A549 (cell line): ENCODE data around the gene SPG11. TPM values are rescaled to one million over a fixed set of nuclear protein-coding genes. Genes with fewer than 3 reads are reported as not detected.

Experiments used
- ATAC-seq, 2 experiments: fragments of 200-7000 bp in 1 of 2; fragments of >200 bp in 1 of 2; cut with Nextera tagmentation in 1 of 2; cut with Tn5 transposase in 1 of 2; 3 replicates each; pipeline versions ENCODE4 v1.8.0 to v1.9.1; 2018 to 2020; ENCODE audit warnings: mild to moderate bottlenecking in 1 of 2, moderate library complexity in 1 of 2
- CTCF ChIA-PET: fragments of 300-600 bp; sonication (Branson Sonifier 250); formaldehyde crosslinking; extraction: SDS; loops from one replicate; lab custom pipeline; 2021; ENCODE audit warnings: antibody characterized with exemption, inconsistent platforms; lab: Yijun Ruan, JAX
- POLR2A ChIA-PET: fragments of 350-600 bp; formaldehyde crosslinking; extraction: SDS; loops from one replicate; lab custom pipeline; 2021; ENCODE audit warnings: antibody characterized with exemption, inconsistent platforms; lab: Yijun Ruan, JAX
- DNase-seq, 2 experiments: peaks; one replicate each; pipeline versions ENCODE4 v3.0.0 to v3.0.0-alpha.2; 2011 to 2016; ENCODE audit warnings: low read depth in 1 of 2, low spot score in 1 of 2
- FAIRE-seq: peaks from 2 replicates; lab custom pipeline; 2011; peaks lifted over from hg19 to GRCh38; lab: Jason Lieb, UNC
- H3K27ac ChIP-seq, 2 experiments: fragments of >200 bp; sonication (Bioruptor Twin); formaldehyde crosslinking; 3 replicates each; pipeline ENCODE4 v1.5.1; 2016 to 2017
- H3K4me1 ChIP-seq: fragments of >200 bp; sonication (Bioruptor Twin); formaldehyde crosslinking; 3 replicates; pipeline ENCODE4 v1.6.1; 2016
- H3K4me2 ChIP-seq: fragments of >200 bp; sonication (Bioruptor Twin); formaldehyde crosslinking; 3 replicates; pipeline ENCODE4 v1.6.1; 2016
- H3K4me3 ChIP-seq: fragments of >200 bp; sonication (Bioruptor Twin); formaldehyde crosslinking; 3 replicates; pipeline ENCODE4 v1.5.1; 2016
- H3K9me3 ChIP-seq: fragments of >200 bp; sonication (Bioruptor Twin); formaldehyde crosslinking; 3 replicates; pipeline ENCODE4 v1.6.1; 2016
- EHF ChIP-seq: fragments of 250-450 bp; sonication (Bioruptor Pico); IDR thresholded peaks from 2 replicates; pipeline ENCODE4 v1.5.0; 2020; ENCODE audit warnings: mild to moderate bottlenecking
- EHMT2 ChIP-seq: fragments of 200-600 bp; sonication (generic); IDR thresholded peaks from 2 replicates; pipeline ENCODE4 v1.6.1; 2016; ENCODE audit warnings: antibody characterized with exemption, low read depth, mild to moderate bottlenecking, moderate library complexity
- FOSB ChIP-seq: fragments of 250-450 bp; sonication (Bioruptor Pico); IDR thresholded peaks from 2 replicates; pipeline ENCODE4 v1.5.0; 2020; ENCODE audit warnings: mild to moderate bottlenecking, moderate library complexity
- FOXS1 ChIP-seq: fragments of 250-450 bp; sonication (Bioruptor Pico); IDR thresholded peaks from 2 replicates; pipeline ENCODE4 v1.5.0; 2020; ENCODE audit warnings: mild to moderate bottlenecking, moderate library complexity
- HDAC2 ChIP-seq: fragments of 200-600 bp; sonication (generic); IDR thresholded peaks from 2 replicates; pipeline ENCODE4 v1.6.1; 2016
- HEYL ChIP-seq: fragments of 250-450 bp; sonication (Bioruptor Pico); IDR thresholded peaks from 2 replicates; pipeline ENCODE4 v1.8.0; 2021; ENCODE audit warnings: mild to moderate bottlenecking, moderate library complexity
- HOXA7 ChIP-seq: fragments of 250-450 bp; sonication (Bioruptor Pico); IDR thresholded peaks from 2 replicates; pipeline ENCODE4 v1.5.0; 2020; ENCODE audit warnings: mild to moderate bottlenecking, moderate library complexity
- HOXB5 ChIP-seq: fragments of 250-450 bp; sonication (Bioruptor Pico); IDR thresholded peaks from 2 replicates; pipeline ENCODE4 v1.5.0; 2020; ENCODE audit warnings: mild to moderate bottlenecking, moderate library complexity
- JUN ChIP-seq, 2 experiments: fragments of >200 bp; sonication (Bioruptor Twin); formaldehyde crosslinking; IDR thresholded peaks; 2 replicates in 1 of 2; 3 replicates in 1 of 2; pipeline ENCODE4 v1.6.1; 2016 to 2017
- JUNB ChIP-seq: fragments of >200 bp; sonication (Bioruptor Twin); formaldehyde crosslinking; IDR thresholded peaks from 2 replicates; pipeline ENCODE4 v1.6.1; 2016
- KDM5A ChIP-seq: fragments of 200-600 bp; sonication (generic); IDR thresholded peaks from 2 replicates; pipeline ENCODE4 v1.6.1; 2016; ENCODE audit warnings: antibody characterized with exemption, mild to moderate bottlenecking
- MAZ ChIP-seq: fragments of 150-350 bp; IDR thresholded peaks from 2 replicates; pipeline ENCODE4 v1.6.1; 2014; ENCODE audit warnings: antibody characterized with exemption, low read depth, low read length, borderline replicate concordance
- MYC ChIP-seq: IDR thresholded peaks from 2 replicates; pipeline ENCODE4 v1.6.1; 2012; ENCODE audit warnings: mild to moderate bottlenecking, inconsistent platforms, low read length, improper control_type of control experiment, borderline replicate concordance
- NFE2L2 ChIP-seq: fragments of 150-350 bp; conservative IDR thresholded peaks from 2 replicates; pipeline ENCODE4 v1.6.1; 2014; ENCODE audit warnings: low read length
- NR3C1 ChIP-seq: fragments of >200 bp; sonication (Bioruptor Twin); formaldehyde crosslinking; IDR thresholded peaks from 3 replicates; pipeline ENCODE4 v1.6.1; 2017
- PHF8 ChIP-seq: fragments of 200-600 bp; sonication (generic); IDR thresholded peaks from 2 replicates; pipeline ENCODE4 v1.6.1; 2016; ENCODE audit warnings: low read depth, mild to moderate bottlenecking, antibody characterized with exemption, moderate library complexity, borderline replicate concordance
- POLR2AphosphoS2 ChIP-seq: conservative IDR thresholded peaks from 2 replicates; pipeline ENCODE4 v1.6.1; 2012; ENCODE audit warnings: low read length, improper control_type of control experiment, inconsistent platforms
- RARB ChIP-seq: fragments of 250-450 bp; sonication (Bioruptor Pico); IDR thresholded peaks from 2 replicates; pipeline ENCODE4 v1.8.0; 2021; ENCODE audit warnings: mild to moderate bottlenecking, moderate library complexity
- SMC3 ChIP-seq: fragments of >200 bp; sonication (Bioruptor Twin); formaldehyde crosslinking; IDR thresholded peaks from 3 replicates; pipeline ENCODE4 v1.6.1; 2018; ENCODE audit warnings: inconsistent platforms
- SREBF2 ChIP-seq: fragments of 450-650 bp; IDR thresholded peaks from 2 replicates; pipeline ENCODE4 v1.6.1; 2014; ENCODE audit warnings: mild to moderate bottlenecking, moderate library complexity
- ZC3H11A ChIP-seq: fragments of 450-650 bp; IDR thresholded peaks from 2 replicates; pipeline ENCODE4 v1.6.1; 2014; ENCODE audit warnings: antibody characterized with exemption, mild to moderate bottlenecking
- ZFP36 ChIP-seq: fragments of 450-650 bp; IDR thresholded peaks from 2 replicates; pipeline ENCODE4 v1.6.1; 2014; ENCODE audit warnings: borderline replicate concordance; ENCODE audit not compliant: partially characterized antibody
- ZSCAN20 ChIP-seq: fragments of 250-450 bp; sonication (Bioruptor Pico); IDR thresholded peaks from 2 replicates; pipeline ENCODE4 v1.8.0; 2022; ENCODE audit warnings: mild to moderate bottlenecking, moderate library complexity
- WGBS: methylation state at CpG from one replicate; pipeline ENCODE4 v1.1.6; 2017; ENCODE audit errors: missing lambda C conversion rate; 5-methylcytosine and 5-hydroxymethylcytosine counted together
- polyA plus RNA-seq, 4 experiments: library from polyadenylated mRNA; depleted of rRNA in 3 of 4; stranded (reverse); fragments of >200 nt; fragmentation: RNase III in 1 of 4; extraction: RNeasy Plus Mini Kit Qiagen cat#74134 plus additional on column Dnase treatment in 1 of 4; gene quantifications; 2 replicates in 3 of 4; 3 replicates in 1 of 4; pipeline ENCODE4 v1.2.3, GENCODE V29; 2011 to 2017
- TF ChIP-seq, protein P1 (sequence below): fragments of >200 bp; sonication (Bioruptor Twin); formaldehyde crosslinking; IDR thresholded peaks from 3 replicates; pipeline ENCODE4 v1.6.1; 2016
- TF ChIP-seq, protein P2 (sequence below): fragments of 200-600 bp; sonication (generic); IDR thresholded peaks from 2 replicates; pipeline ENCODE4 v1.6.1; 2016; ENCODE audit warnings: antibody characterized with exemption, mild to moderate bottlenecking, moderate library complexity
- TF ChIP-seq, protein P3 (sequence below): fragments of >200 bp; sonication (Bioruptor Twin); formaldehyde crosslinking; IDR thresholded peaks from 2 replicates; pipeline ENCODE4 v1.6.1; 2016

SPG11 gene
- polyA plus RNA-seq, 2 of the 4 experiments (the other 2 are of a cell fraction): 7.6 to 26.9 TPM

DNA sequence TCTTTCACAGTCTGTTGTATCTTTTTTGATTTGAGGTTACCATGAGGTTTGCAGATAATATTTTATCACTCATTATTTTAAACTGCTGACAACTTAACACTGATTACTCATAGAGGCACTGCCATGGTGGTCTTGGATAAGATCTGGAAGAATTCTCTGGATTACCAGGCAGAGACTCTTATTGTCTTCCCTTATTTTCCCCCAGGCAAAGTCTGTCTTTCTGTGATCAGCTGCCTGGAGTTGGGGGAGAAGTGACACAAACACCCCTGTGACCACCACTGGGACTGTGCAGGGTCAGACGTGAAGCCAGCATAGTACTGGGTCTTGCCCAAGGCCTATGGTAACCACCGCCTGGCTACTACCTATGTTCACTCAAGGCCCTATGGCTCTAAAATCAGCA, 42.9 kb upstream of the SPG11 start:
- POLR2A ChIA-PET: no interaction called here
- ATAC-seq (no peak), DNase-seq (no peak), FAIRE-seq (no peak)
- no CpG with 5 or more reads among the region's 2 CpGs for WGBS
- Histone ChIP-seq H3K4me3 (no peak overlapping the region), H3K4me2 (no peak overlapping the region), H3K9me3 (peaks cover 4% of the 10 kb centered on the region; the same call in 1 of the 3 replicates), H3K4me1 (no peaks in the 10 kb centered on the region), H3K27ac (no peak overlapping the region)
- CTCF ChIA-PET: interaction anchor here (0.5 to 1.2 kb wide), 3 partner anchors 20 to 32 kb away, joined by 3 to 5 read pairs (median 3); no protein-coding TSS in a partner anchor
- TF ChIP-seq JUN (IDR thresholded peaks at IDR 0.05): no peak
- TF ChIP-seq HOXA7 (CRISPR knock-in tag): no peak
- TF ChIP-seq MAZ: no peak
- no peak for TF ChIP-seq EHMT2
- TF ChIP-seq FOXS1 (CRISPR knock-in tag): no peak
- no peak for TF ChIP-seq JUNB
- no peak for TF ChIP-seq ZFP36
- TF ChIP-seq HOXB5 (CRISPR knock-in tag): no peak
- no peak for TF ChIP-seq NFE2L2
- no peak for TF ChIP-seq MYC
- TF ChIP-seq PHF8: no peak
- TF ChIP-seq ZC3H11A: no peak
- TF ChIP-seq, protein P1, sequence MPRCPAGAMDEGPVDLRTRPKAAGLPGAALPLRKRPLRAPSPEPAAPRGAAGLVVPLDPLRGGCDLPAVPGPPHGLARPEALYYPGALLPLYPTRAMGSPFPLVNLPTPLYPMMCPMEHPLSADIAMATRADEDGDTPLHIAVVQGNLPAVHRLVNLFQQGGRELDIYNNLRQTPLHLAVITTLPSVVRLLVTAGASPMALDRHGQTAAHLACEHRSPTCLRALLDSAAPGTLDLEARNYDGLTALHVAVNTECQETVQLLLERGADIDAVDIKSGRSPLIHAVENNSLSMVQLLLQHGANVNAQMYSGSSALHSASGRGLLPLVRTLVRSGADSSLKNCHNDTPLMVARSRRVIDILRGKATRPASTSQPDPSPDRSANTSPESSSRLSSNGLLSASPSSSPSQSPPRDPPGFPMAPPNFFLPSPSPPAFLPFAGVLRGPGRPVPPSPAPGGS: no peak
- no peak for TF ChIP-seq KDM5A
- TF ChIP-seq, protein P2, sequence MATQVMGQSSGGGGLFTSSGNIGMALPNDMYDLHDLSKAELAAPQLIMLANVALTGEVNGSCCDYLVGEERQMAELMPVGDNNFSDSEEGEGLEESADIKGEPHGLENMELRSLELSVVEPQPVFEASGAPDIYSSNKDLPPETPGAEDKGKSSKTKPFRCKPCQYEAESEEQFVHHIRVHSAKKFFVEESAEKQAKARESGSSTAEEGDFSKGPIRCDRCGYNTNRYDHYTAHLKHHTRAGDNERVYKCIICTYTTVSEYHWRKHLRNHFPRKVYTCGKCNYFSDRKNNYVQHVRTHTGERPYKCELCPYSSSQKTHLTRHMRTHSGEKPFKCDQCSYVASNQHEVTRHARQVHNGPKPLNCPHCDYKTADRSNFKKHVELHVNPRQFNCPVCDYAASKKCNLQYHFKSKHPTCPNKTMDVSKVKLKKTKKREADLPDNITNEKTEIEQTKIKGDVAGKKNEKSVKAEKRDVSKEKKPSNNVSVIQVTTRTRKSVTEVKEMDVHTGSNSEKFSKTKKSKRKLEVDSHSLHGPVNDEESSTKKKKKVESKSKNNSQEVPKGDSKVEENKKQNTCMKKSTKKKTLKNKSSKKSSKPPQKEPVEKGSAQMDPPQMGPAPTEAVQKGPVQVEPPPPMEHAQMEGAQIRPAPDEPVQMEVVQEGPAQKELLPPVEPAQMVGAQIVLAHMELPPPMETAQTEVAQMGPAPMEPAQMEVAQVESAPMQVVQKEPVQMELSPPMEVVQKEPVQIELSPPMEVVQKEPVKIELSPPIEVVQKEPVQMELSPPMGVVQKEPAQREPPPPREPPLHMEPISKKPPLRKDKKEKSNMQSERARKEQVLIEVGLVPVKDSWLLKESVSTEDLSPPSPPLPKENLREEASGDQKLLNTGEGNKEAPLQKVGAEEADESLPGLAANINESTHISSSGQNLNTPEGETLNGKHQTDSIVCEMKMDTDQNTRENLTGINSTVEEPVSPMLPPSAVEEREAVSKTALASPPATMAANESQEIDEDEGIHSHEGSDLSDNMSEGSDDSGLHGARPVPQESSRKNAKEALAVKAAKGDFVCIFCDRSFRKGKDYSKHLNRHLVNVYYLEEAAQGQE: no peak
- TF ChIP-seq RARB (CRISPR knock-in tag): no peak
- TF ChIP-seq EHF (CRISPR knock-in tag): no peak
- TF ChIP-seq ZSCAN20 (CRISPR knock-in tag): no peak
- TF ChIP-seq SMC3: no peak
- no peak for TF ChIP-seq HDAC2

DNA sequence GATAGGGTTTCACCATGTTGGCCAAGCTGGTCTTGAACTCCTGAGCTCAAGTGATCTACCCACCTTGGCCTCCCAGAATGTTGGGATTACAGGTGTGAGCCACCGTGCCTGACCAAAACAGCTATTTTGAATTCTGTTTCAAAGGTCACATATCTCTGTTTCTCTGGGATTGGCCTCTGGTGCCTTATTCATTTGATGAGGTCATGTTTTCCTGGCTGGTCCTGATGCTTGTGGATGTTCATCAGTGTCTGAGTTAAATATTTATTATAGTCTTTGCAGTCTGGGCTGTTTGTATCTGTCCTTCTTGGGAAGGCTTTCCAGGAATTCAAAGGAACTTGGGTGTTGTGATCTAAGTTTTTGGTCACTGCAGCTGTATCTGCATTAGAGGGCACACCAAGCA, 42.5 kb upstream of the SPG11 start:
- WGBS: 56% methylated on average over 1 of the region's 1 CpG
- peaks cover 4% of the 10 kb centered on the region; the same call in 1 of the 3 replicates for H3K9me3 ChIP-seq
- DNase-seq (no peak), ATAC-seq (no peak), FAIRE-seq (no peak)
- no peak overlapping the region for H3K4me3 ChIP-seq
- no peak overlapping the region for H3K27ac ChIP-seq
- no peak overlapping the region for H3K4me2 ChIP-seq
- ChIA-PET POLR2A (no interaction called here), CTCF (interaction anchor here (0.9 to 1.2 kb wide), 2 partner anchors 32 to 33 kb away, joined by 3 read pairs; no protein-coding TSS in a partner anchor)
- H3K4me1 ChIP-seq: no peaks in the 10 kb centered on the region
- TF ChIP-seq POLR2AphosphoS2 (no peak), ZSCAN20 (CRISPR knock-in tag) (no peak), EHMT2 (no peak), MYC (no peak), SREBF2 (no peak), KDM5A (no peak), HOXB5 (CRISPR knock-in tag) (no peak), NR3C1 (no peak), FOSB (CRISPR knock-in tag) (no peak), HEYL (CRISPR knock-in tag) (no peak), RARB (CRISPR knock-in tag) (no peak), EHF (CRISPR knock-in tag) (no peak)
- TF ChIP-seq, protein P2: no peak
- TF ChIP-seq, protein P3, sequence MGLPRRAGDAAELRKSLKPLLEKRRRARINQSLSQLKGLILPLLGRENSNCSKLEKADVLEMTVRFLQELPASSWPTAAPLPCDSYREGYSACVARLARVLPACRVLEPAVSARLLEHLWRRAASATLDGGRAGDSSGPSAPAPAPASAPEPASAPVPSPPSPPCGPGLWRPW: no peak
- TF ChIP-seq, protein P1: no peak
